Neural cell (in vitro differentiated cells): ENCODE measurements around the gene TMC2. TPM values are rescaled to one million over a fixed set of nuclear protein-coding genes. Genes with fewer than 3 reads are reported as not detected.

Experiments used
- H2AFZ ChIP-seq: fragments of 200-600, 300-800 bp; sonication (generic), shearing (Covaris generic); 2 replicates; pipeline ENCODE4 v1.6.0; 2014; ENCODE audit warnings: low read depth, mild to moderate bottlenecking, antibody characterized with exemption, low read length, moderate library complexity
- H3F3A ChIP-seq: fragments of 200-600 bp; shearing (Covaris generic); 2 replicates; pipeline ENCODE4 v1.6.1; 2016; ENCODE audit warnings: mild to moderate bottlenecking, moderate library complexity, mixed read lengths, antibody characterized with exemption, low read length; ENCODE audit not compliant: insufficient read depth, poor library complexity, severe bottlenecking
- H3K27ac ChIP-seq: fragments of 200-600, 300-800 bp; sonication (generic), shearing (Covaris generic); 2 replicates; pipeline ENCODE4 v1.5.1; 2014; ENCODE audit warnings: mild to moderate bottlenecking, low read length, moderate library complexity
- H3K27me3 ChIP-seq: fragments of 300-800, 200-600 bp; sonication (generic), shearing (Covaris generic); 2 replicates; pipeline ENCODE4 v1.6.0; 2014; ENCODE audit warnings: mild to moderate bottlenecking, low read depth, low read length, moderate library complexity; ENCODE audit not compliant: insufficient read depth
- H3K36me3 ChIP-seq: fragments of 300-800, 200-600 bp; sonication (generic), shearing (Covaris generic); 2 replicates; pipeline ENCODE4 v1.5.1; 2014; ENCODE audit warnings: mild to moderate bottlenecking, antibody characterized with exemption, low read length, moderate library complexity; ENCODE audit not compliant: insufficient read depth
- H3K4me2 ChIP-seq: fragments of 300-800, 200-600 bp; sonication (generic), shearing (Covaris generic); 2 replicates; pipeline ENCODE4 v1.6.0; 2014; ENCODE audit warnings: mild to moderate bottlenecking, low read length
- H3K4me3 ChIP-seq: fragments of 300-800, 200-600 bp; sonication (generic), shearing (Covaris generic); 2 replicates; pipeline ENCODE4 v1.5.1; 2014; ENCODE audit warnings: mild to moderate bottlenecking, low read length, moderate library complexity
- H3K79me2 ChIP-seq: fragments of 200-600 bp; shearing (Covaris generic); replicated peaks from 2 replicates; pipeline ENCODE4 v1.6.0; 2014; ENCODE audit warnings: mild to moderate bottlenecking, low read length, moderate library complexity; ENCODE audit not compliant: insufficient read depth
- H3K9ac ChIP-seq: fragments of 300-800, 200-600 bp; sonication (generic), shearing (Covaris generic); 2 replicates; pipeline ENCODE4 v1.6.1; 2016; ENCODE audit warnings: mild to moderate bottlenecking, low read length, mixed read lengths
- H3K9me2 ChIP-seq: fragments of 200-600 bp; shearing (Covaris generic); 2 replicates; pipeline ENCODE4 v1.6.1; 2016; ENCODE audit warnings: mild to moderate bottlenecking, low read length, mixed read lengths; ENCODE audit not compliant: insufficient read depth
- H3K9me3 ChIP-seq: fragments of 200-600, 300-800 bp; sonication (generic), shearing (Covaris generic); 2 replicates; pipeline ENCODE4 v1.6.1; 2016; ENCODE audit warnings: mild to moderate bottlenecking, mixed run types, low read length, moderate library complexity, mixed read lengths
- H4K20me1 ChIP-seq: fragments of 200-600 bp; shearing (Covaris generic); 2 replicates; pipeline ENCODE4 v1.6.1; 2016; ENCODE audit warnings: mild to moderate bottlenecking, mixed run types; ENCODE audit not compliant: insufficient read depth
- EP300 ChIP-seq: fragments of 450-650 bp; conservative IDR thresholded peaks from 2 replicates; pipeline ENCODE4 v1.6.1; 2014; ENCODE audit warnings: antibody characterized with exemption, mild to moderate bottlenecking, moderate library complexity; ENCODE audit not compliant: poor library complexity, severe bottlenecking
- EZH2 ChIP-seq: fragments of 200-600, 300-800 bp; shearing (Covaris generic), sonication (generic); IDR thresholded peaks from 2 replicates; pipeline ENCODE4 v1.6.1; 2014; ENCODE audit warnings: antibody characterized with exemption, low read length, borderline replicate concordance, mild to moderate bottlenecking; ENCODE audit not compliant: insufficient read depth, poor library complexity, severe bottlenecking
- MXI1 ChIP-seq: fragments of 450-650 bp; conservative IDR thresholded peaks from 2 replicates; pipeline ENCODE4 v1.6.1; 2014; ENCODE audit warnings: antibody characterized with exemption, mild to moderate bottlenecking; ENCODE audit not compliant: poor library complexity, severe bottlenecking
- POLR2AphosphoS5 ChIP-seq: IDR thresholded peaks from 2 replicates; pipeline ENCODE4 v1.6.1; 2012
- RAD21 ChIP-seq: fragments of 450-650 bp; conservative IDR thresholded peaks from 2 replicates; pipeline ENCODE4 v1.6.1; 2014; ENCODE audit warnings: antibody characterized with exemption, mild to moderate bottlenecking, moderate library complexity
- REST ChIP-seq: IDR thresholded peaks from 2 replicates; pipeline ENCODE4 v1.6.1; 2012; ENCODE audit warnings: borderline replicate concordance
- SMC3 ChIP-seq: fragments of 450-650 bp; conservative IDR thresholded peaks from 2 replicates; pipeline ENCODE4 v1.6.1; 2014; ENCODE audit warnings: antibody characterized with exemption, mild to moderate bottlenecking, moderate library complexity; ENCODE audit not compliant: poor library complexity
- TAF1 ChIP-seq: IDR thresholded peaks from 2 replicates; pipeline ENCODE4 v1.6.1; 2012; ENCODE audit warnings: low read depth
- polyA plus RNA-seq: library from polyadenylated mRNA; depleted of rRNA; stranded (reverse); fragments of >200 nt; gene quantifications from 2 replicates; pipeline ENCODE4 v1.2.3, GENCODE V29; 2014
- TF ChIP-seq, protein P1 (sequence below): fragments of 450-650 bp; IDR thresholded peaks from 2 replicates; pipeline ENCODE4 v1.5.1; 2014; ENCODE audit warnings: antibody characterized with exemption, mild to moderate bottlenecking, moderate library complexity; ENCODE audit not compliant: poor library complexity, severe bottlenecking

The TMC2 gene
- polyA plus RNA-seq, 1 donor from 2014 or later: 0.11 TPM

GRCh38 chr20:2544211-2544610 is 7.8 kb downstream of the TMC2 start:
- no peaks in the 10 kb centered on the region for H3K79me2 ChIP-seq
- no peaks in the 10 kb centered on the region for H3K9me2 ChIP-seq
- no peaks in the 10 kb centered on the region for H3K27me3 ChIP-seq
- no peak overlapping the region for H3K4me2 ChIP-seq
- H2AFZ ChIP-seq: no peak overlapping the region
- no peaks in the 10 kb centered on the region for H3K36me3 ChIP-seq
- H4K20me1 ChIP-seq: no peaks in the 10 kb centered on the region
- no peaks in the 10 kb centered on the region for H3K9me3 ChIP-seq
- TF ChIP-seq, protein P1, sequence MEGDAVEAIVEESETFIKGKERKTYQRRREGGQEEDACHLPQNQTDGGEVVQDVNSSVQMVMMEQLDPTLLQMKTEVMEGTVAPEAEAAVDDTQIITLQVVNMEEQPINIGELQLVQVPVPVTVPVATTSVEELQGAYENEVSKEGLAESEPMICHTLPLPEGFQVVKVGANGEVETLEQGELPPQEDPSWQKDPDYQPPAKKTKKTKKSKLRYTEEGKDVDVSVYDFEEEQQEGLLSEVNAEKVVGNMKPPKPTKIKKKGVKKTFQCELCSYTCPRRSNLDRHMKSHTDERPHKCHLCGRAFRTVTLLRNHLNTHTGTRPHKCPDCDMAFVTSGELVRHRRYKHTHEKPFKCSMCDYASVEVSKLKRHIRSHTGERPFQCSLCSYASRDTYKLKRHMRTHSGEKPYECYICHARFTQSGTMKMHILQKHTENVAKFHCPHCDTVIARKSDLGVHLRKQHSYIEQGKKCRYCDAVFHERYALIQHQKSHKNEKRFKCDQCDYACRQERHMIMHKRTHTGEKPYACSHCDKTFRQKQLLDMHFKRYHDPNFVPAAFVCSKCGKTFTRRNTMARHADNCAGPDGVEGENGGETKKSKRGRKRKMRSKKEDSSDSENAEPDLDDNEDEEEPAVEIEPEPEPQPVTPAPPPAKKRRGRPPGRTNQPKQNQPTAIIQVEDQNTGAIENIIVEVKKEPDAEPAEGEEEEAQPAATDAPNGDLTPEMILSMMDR: no peak
- no peak overlapping the region for H3K27ac ChIP-seq
- H3K4me3 ChIP-seq: no peak overlapping the region
- H3K9ac ChIP-seq: no peak overlapping the region
- no peaks in the 10 kb centered on the region for H3F3A ChIP-seq

DNA sequence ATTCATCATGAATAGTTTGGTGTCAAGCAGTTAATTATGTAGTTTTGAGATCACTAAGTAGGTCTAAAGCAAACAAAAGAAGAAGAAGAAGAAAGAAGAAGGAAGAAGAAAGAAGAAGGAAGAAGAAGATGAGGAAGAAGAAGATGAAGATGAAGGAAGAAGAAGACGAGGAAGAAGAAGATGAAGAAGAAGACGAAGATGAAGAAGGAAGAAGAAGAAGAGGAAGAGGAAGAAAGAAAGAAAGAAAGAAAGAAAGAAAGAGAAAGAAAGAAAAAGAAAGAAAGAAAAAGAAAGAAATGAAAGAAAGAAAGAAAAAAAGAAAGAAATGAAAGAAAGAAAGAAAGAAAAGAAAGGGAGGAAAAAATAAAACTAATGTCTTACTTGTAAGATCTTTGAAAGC is 9.2 kb downstream of the TMC2 start:
- no peaks in the 10 kb centered on the region for H4K20me1 ChIP-seq

More for the DNA sequence above, 9.2 kb downstream of the TMC2 start:
- TF ChIP-seq REST (no peak), SMC3 (no peak), TAF1 (no peak), MXI1 (no peak), POLR2AphosphoS5 (no peak), EZH2 (no peak), RAD21 (no peak), EP300 (no peak)
- TF ChIP-seq, protein P1: no peak
- Histone ChIP-seq H3K9me3 (no peaks in the 10 kb centered on the region), H3K9me2 (no peaks in the 10 kb centered on the region), H3K27ac (no peak overlapping the region), H3K27me3 (no peaks in the 10 kb centered on the region), H3F3A (no peaks in the 10 kb centered on the region), H2AFZ (no peak overlapping the region), H3K4me2 (no peak overlapping the region), H3K4me3 (no peak overlapping the region), H3K36me3 (no peaks in the 10 kb centered on the region), H3K9ac (no peak overlapping the region), H3K79me2 (no peaks in the 10 kb centered on the region)
